Pancreas (tissue), 10 donors: ENCODE measurements around the gene ANKRD53. TPM values are rescaled to one million over a fixed set of nuclear protein-coding genes. Genes with fewer than 3 reads are reported as not detected.

Experiments used
- ATAC-seq, 4 donors: fragments of 200-7000 bp; cut with Tn5 transposase; one replicate each; pipeline versions ENCODE4 v1.8.0 to v1.9.1; 2020; ENCODE audit warnings: mild to moderate bottlenecking in 4 of 4, moderate library complexity in 4 of 4
- DNase-seq, 6 donors: peaks; one replicate each; pipeline ENCODE4 v3.0.0-alpha.2; 2020
- FAIRE-seq: peaks from 2 replicates; lab custom pipeline; 2012; peaks lifted over from hg19 to GRCh38; lab: Jason Lieb, UNC
- H3K27ac ChIP-seq, 4 donors: fragments of 200-600 bp; sonication (generic); 1 replicate in 3 of 4; 2 replicates in 1 of 4; pipeline versions ENCODE4 v1.5.0 to v1.8.0; 2020
- H3K27me3 ChIP-seq, 4 donors: fragments of 200-600 bp; one replicate each; pipeline ENCODE4 v1.8.0; 2021
- H3K36me3 ChIP-seq, 3 donors: fragments of 200-600 bp; sonication (generic) in 1 of 3; one replicate each; pipeline versions ENCODE4 v1.5.0 to v1.8.0; 2020 to 2021
- H3K4me1 ChIP-seq, 3 donors: fragments of 200-600 bp; one replicate each; pipeline ENCODE4 v1.8.0; 2021
- H3K4me3 ChIP-seq, 4 donors: fragments of 200-600 bp; sonication (generic) in 2 of 4; one replicate each; pipeline versions ENCODE4 v1.5.0 to v1.8.0; 2020 to 2021
- H3K9me3 ChIP-seq, 4 donors: fragments of 200-600 bp; one replicate each; pipeline ENCODE4 v1.8.0; 2021
- WGBS, 2 donors: extraction: QIAGEN DNeasy Blood & Tissue Kit; methylation state at CpG; one replicate each; pipeline ENCODE4 v1.1.7; 2013; 5-methylcytosine and 5-hydroxymethylcytosine counted together
- intact Hi-C, 3 donors: fragments of 100-400 bp; cut with DNase I; formaldehyde crosslinking; loops; one replicate each; pipeline versions ENCODE4 v1.11.1 to v1.14.2; 2022
- polyA plus RNA-seq, 2 donors: library from polyadenylated mRNA; stranded (reverse); fragments of 200-250 nt; gene quantifications; one replicate each; pipeline ENCODE4 v1.2.3, GENCODE V29; 2013
- total RNA-seq, 6 donors: library from RNA; stranded (reverse); fragmentation: NEBNext Ultra II Directional in 4 of 6; extraction: Animal tissue kit (Norgen Biotek cat#: 25700) in 4 of 6; gene quantifications; one replicate each; pipeline versions ENCODE4 v1.2.1 to v1.2.4, GENCODE V29; 2021 to 2023
- TF ChIP-seq, protein P1 (sequence below), 4 donors: fragments of 200-600 bp; sonication (generic) in 3 of 4; IDR thresholded peaks; one replicate each; pipeline versions ENCODE4 v1.5.0 to v1.8.0; 2021; ENCODE audit warnings: antibody characterized with exemption in 4 of 4
- donor health status: healthy with polysubstance abuse.
- donor health status: DM: no; HTN: no; CAD: no; lungs with moderate emphysema.
- donor health status: DM: no; HTN: no; CAD: no.
- donor health status: control.
- donor health status: control.
- donor health status: Bipolar disorder and iron deficiency.
- donor health status: DM: yes; HTN: yes; CAD: no.
- donor health status: DM: no; HTN: no; CAD: no.
- donor health status: DM: no; HTN: no; CAD: no.
- donor health status: DM: yes; HTN: yes; CAD: no.

Gene ANKRD53
- 1 to 10 TPM; 3.5 to 9.0 (median 5.6) TPM for total RNA-seq
- 10 to 100 TPM in 1 of 2 donors, 1 to 10 TPM in 1; 7.8 to 10.2 TPM for polyA plus RNA-seq

- Histone ChIP-seq H3K27me3 (no peaks in the 10 kb centered on the region), H3K9me3 (no peaks in the 10 kb centered on the region), H3K4me1 (peaks cover 5 to 9% (median 8%) of the 10 kb centered on the region in 3 donors), H3K36me3 (no peaks in the 10 kb centered on the region), H3K27ac (peak within 1 kb of the TSS; percentile 70 to 90 (median 86)), H3K4me3 (peak within 1 kb of the TSS; percentile 46 to 76 (median 60))
- 0 to 2% methylated on average over 53 to 67 of the region's 67 CpGs for WGBS, 2 donors
- TF ChIP-seq, protein P1, sequence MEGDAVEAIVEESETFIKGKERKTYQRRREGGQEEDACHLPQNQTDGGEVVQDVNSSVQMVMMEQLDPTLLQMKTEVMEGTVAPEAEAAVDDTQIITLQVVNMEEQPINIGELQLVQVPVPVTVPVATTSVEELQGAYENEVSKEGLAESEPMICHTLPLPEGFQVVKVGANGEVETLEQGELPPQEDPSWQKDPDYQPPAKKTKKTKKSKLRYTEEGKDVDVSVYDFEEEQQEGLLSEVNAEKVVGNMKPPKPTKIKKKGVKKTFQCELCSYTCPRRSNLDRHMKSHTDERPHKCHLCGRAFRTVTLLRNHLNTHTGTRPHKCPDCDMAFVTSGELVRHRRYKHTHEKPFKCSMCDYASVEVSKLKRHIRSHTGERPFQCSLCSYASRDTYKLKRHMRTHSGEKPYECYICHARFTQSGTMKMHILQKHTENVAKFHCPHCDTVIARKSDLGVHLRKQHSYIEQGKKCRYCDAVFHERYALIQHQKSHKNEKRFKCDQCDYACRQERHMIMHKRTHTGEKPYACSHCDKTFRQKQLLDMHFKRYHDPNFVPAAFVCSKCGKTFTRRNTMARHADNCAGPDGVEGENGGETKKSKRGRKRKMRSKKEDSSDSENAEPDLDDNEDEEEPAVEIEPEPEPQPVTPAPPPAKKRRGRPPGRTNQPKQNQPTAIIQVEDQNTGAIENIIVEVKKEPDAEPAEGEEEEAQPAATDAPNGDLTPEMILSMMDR (IDR thresholded peaks at IDR 0.05): no peak
- DNase-seq: peak; percentile 71 to 90 (median 84)
- intact Hi-C loops: no loop called here
- no peak for FAIRE-seq
- peak; percentile 78 to 86 (median 84) for ATAC-seq
These were observed at the start of gene ANKRD53 for GRCh38 chr2:70978341-70979179. TSS of gene ANKRD53 (plus strand) at chr2:70978630. CDS start at chr2:70978646, 16 bp downstream.

DNA sequence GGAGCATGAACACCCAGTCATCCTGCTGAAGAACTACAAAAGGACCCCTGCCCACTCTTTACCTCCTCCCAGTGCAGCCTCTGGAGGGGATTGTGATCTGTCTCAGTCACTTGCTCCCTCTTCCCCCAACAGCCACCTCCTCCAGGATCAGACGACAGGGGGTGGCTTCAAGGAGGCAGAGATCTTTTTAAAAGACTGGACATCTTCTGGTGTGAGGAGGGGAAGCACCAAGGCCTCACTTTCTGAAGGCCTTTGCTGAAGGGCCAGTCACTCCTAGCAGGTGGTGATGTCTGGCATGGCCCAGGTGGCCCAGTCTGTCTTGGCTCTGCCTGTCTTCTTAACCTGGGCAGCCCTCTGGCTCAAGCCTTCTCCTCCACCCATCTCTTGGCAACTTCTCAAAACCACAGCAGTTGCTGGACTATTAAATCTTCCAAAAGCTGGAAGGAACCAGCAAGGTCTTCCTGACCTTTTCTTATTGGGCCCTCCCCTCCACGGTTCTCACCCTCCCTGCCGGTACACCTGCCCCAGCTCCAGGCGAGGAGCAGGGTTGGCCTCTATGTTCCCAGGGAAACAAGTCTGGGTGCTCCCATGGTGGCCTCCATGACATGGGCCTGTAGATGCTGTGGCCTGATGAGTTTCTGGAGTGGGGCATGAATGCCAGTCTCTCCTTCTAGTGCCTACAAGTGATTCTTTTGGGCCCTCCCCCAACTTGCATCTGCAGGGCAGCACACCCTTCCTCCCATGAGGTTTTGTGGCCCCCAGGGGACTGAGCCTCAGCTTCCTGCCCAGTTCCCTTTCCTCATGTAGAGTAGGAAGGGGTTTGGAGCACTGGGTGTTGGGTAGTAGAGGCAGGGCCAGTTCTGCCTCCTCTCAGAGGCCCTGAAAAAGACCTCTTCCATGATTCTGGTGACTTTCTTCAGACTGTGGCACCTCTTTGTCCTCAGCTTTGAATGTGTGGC, 47.8 kb upstream of the ANKRD53 start:
- DNase-seq: peak in 2 of 6 donors; percentile 6 to 28
- Histone ChIP-seq H3K9me3 (no peaks in the 10 kb centered on the region), H3K4me1 (no peaks in the 10 kb centered on the region), H3K27me3 (no peaks in the 10 kb centered on the region), H3K27ac (no peak overlapping the region), H3K36me3 (no peaks in the 10 kb centered on the region), H3K4me3 (no peak overlapping the region)
- TF ChIP-seq, protein P1 (IDR thresholded peaks at IDR 0.05): no peak
- WGBS, 2 donors: 85 to 96% methylated on average over 4 of the region's 4 CpGs
- intact Hi-C loops: loop anchor here in 1 of 3 donors (10.0 kb wide), 1 partner anchor 146 kb away; no protein-coding TSS in a partner anchor
- FAIRE-seq: no peak
- ATAC-seq: no peak

DNA sequence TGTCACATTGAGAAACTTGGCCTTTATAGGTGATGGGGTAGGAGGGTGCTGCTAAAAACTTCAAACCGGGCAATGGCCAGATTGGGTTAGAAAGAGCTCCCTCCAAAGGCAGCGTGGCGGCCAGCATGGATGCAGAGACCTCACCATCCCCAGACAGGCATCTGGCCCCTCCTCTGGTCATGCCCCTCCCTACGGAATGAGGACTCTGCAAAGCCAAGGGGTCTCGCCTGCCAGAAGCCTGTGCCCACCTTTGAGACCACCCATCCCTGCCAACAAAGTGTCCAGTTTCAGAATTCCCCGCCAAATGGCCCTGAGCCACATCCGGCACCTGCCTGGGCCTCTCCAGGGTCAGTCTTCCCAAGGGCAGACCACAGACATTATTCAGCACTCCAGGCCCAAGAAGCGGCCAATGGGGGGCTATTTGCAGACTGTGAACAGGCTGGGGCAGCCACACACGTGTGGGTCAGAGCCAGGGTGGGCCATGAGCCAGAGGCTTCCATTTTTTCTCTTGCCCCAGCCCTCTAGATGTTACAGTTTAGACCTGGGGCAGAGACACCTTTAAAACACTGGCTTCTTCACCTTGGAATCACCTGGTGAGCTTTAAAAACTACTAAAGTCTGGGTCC, 46.9 kb upstream of the ANKRD53 start:
- Histone ChIP-seq H3K9me3 (no peaks in the 10 kb centered on the region), H3K27me3 (no peaks in the 10 kb centered on the region), H3K4me1 (no peaks in the 10 kb centered on the region), H3K36me3 (no peaks in the 10 kb centered on the region), H3K4me3 (no peak overlapping the region), H3K27ac (no peak overlapping the region)
- no peak for FAIRE-seq
- DNase-seq: no peak
- 80 to 83% methylated on average over 9 of the region's 9 CpGs for WGBS, 2 donors
- ATAC-seq: no peak
- intact Hi-C loops: loop anchor here in 1 of 3 donors (10.0 kb wide), 1 partner anchor 147 kb away; no protein-coding TSS in a partner anchor
- TF ChIP-seq, protein P1 (IDR thresholded peaks at IDR 0.05): no peak

DNA sequence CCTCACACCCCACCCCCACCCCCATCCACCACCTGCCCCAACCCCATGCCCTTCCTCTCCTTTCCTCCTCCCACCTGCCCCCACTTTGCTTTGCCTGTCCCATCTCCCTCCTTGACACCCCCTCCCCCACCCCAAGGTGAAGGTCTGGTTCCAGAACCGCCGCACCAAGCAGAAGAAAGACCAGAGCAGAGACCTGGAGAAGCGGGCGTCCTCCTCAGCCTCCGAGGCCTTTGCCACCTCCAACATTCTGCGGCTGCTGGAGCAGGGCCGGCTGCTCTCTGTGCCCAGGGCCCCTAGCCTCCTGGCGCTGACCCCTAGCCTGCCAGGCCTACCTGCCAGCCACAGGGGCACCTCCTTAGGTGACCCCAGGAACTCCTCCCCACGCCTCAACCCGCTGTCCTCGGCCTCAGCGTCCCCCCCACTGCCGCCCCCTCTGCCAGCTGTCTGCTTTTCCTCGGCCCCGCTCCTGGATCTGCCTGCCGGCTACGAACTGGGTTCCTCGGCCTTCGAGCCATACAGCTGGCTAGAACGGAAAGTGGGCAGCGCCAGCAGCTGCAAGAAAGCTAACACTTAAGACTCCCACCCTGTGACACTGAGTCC, 45.7 kb upstream of the ANKRD53 start:
- WGBS, 2 donors: 94 to 96% methylated on average over 21 of the region's 21 CpGs
- no peak for ATAC-seq
- intact Hi-C loops: loop anchor here in 1 of 3 donors (10.0 kb wide), 1 partner anchor 148 kb away; no protein-coding TSS in a partner anchor
- FAIRE-seq: no peak
- TF ChIP-seq, protein P1 (IDR thresholded peaks at IDR 0.05): no peak
- Histone ChIP-seq H3K9me3 (no peaks in the 10 kb centered on the region), H3K4me3 (no peak overlapping the region), H3K27ac (no peak overlapping the region), H3K27me3 (no peaks in the 10 kb centered on the region), H3K4me1 (no peaks in the 10 kb centered on the region), H3K36me3 (no peaks in the 10 kb centered on the region)
- peak in 1 of 6 donors; percentile 52 for DNase-seq
